ENCODE measurements around the gene NDUFA8.

The NDUFA8 gene

GRCh38 chr9:122115176-122116035 lies 44.2 kb downstream of the NDUFA8 start:
- DNase-seq: no peak
- Mint-ChIP-seq H3K9me3 (no peaks in the 10 kb centered on the region), H3K36me3 (ENCODE audit: low read depth) (no peaks in the 10 kb centered on the region), H3K4me3 (no peak overlapping the region), H3K4me1 (ENCODE audit: low read depth) (no peaks in the 10 kb centered on the region), H3K27me3 (peaks cover 11% of the 10 kb centered on the region), H3K27ac (no peak overlapping the region)

- H3K4me1 Mint-ChIP-seq (ENCODE audit: low read depth): no peaks in the 10 kb centered on the region
- H3K27me3 Mint-ChIP-seq: peaks cover 11% of the 10 kb centered on the region
- H3K4me3 Mint-ChIP-seq: no peak overlapping the region
- no peak overlapping the region for H3K27ac Mint-ChIP-seq
- H3K9me3 Mint-ChIP-seq: no peaks in the 10 kb centered on the region
- no peaks in the 10 kb centered on the region for H3K36me3 Mint-ChIP-seq (ENCODE audit: low read depth)
- DNase-seq: no peak
These were observed 46.0 kb downstream of the NDUFA8 start for GRCh38 chr9:122113574-122113973.

- H3K27ac Mint-ChIP-seq: no peak overlapping the region
- no peaks in the 10 kb centered on the region for H3K36me3 Mint-ChIP-seq (ENCODE audit: low read depth)
- no peak overlapping the region for H3K4me3 Mint-ChIP-seq
- no peaks in the 10 kb centered on the region for H3K9me3 Mint-ChIP-seq
- DNase-seq: no peak
- H3K4me1 Mint-ChIP-seq (ENCODE audit: low read depth): no peaks in the 10 kb centered on the region
- peaks cover 11% of the 10 kb centered on the region for H3K27me3 Mint-ChIP-seq
These were observed 47.3 kb downstream of the NDUFA8 start for GRCh38 chr9:122112238-122112637.

- no peaks in the 10 kb centered on the region for H3K36me3 Mint-ChIP-seq (ENCODE audit: low read depth)
- H3K9me3 Mint-ChIP-seq: no peaks in the 10 kb centered on the region
- DNase-seq: no peak
- no peak overlapping the region for H3K27ac Mint-ChIP-seq
- no peaks in the 10 kb centered on the region for H3K4me1 Mint-ChIP-seq (ENCODE audit: low read depth)
- peaks cover 11% of the 10 kb centered on the region for H3K27me3 Mint-ChIP-seq
- H3K4me3 Mint-ChIP-seq: no peak overlapping the region
These were observed 48.0 kb downstream of the NDUFA8 start for GRCh38 chr9:122111413-122112085.

- H3K27me3 Mint-ChIP-seq: peaks cover 6% of the 10 kb centered on the region
- H3K4me1 Mint-ChIP-seq (ENCODE audit: low read depth): no peaks in the 10 kb centered on the region
These were observed 49.3 kb downstream of the NDUFA8 start for GRCh38 chr9:122110100-122110833.

GRCh38 chr9:122109035-122109813 lies 50.4 kb downstream of the NDUFA8 start:
- Mint-ChIP-seq H3K27me3 (no peaks in the 10 kb centered on the region), H3K36me3 (ENCODE audit: low read depth) (no peaks in the 10 kb centered on the region), H3K9me3 (peaks cover 2% of the 10 kb centered on the region), H3K27ac (no peak overlapping the region), H3K4me1 (ENCODE audit: low read depth) (no peaks in the 10 kb centered on the region), H3K4me3 (no peak overlapping the region)
- no peak for DNase-seq

More at GRCh38 chr9:122110100-122110833, 49.3 kb downstream of the NDUFA8 start:
- Mint-ChIP-seq H3K9me3 (no peaks in the 10 kb centered on the region), H3K36me3 (ENCODE audit: low read depth) (no peaks in the 10 kb centered on the region), H3K27ac (no peak overlapping the region), H3K4me3 (no peak overlapping the region)
- DNase-seq: no peak

GRCh38 chr9:122107291-122107805 lies 52.2 kb downstream of the NDUFA8 start:
- Mint-ChIP-seq H3K27me3 (no peaks in the 10 kb centered on the region), H3K27ac (no peak overlapping the region), H3K9me3 (peaks cover 7% of the 10 kb centered on the region), H3K36me3 (ENCODE audit: low read depth) (no peaks in the 10 kb centered on the region), H3K4me1 (ENCODE audit: low read depth) (no peaks in the 10 kb centered on the region), H3K4me3 (no peak overlapping the region)
- no peak for DNase-seq

GRCh38 chr9:122106576-122106975 lies 53.0 kb downstream of the NDUFA8 start:
- no peaks in the 10 kb centered on the region for H3K4me1 Mint-ChIP-seq (ENCODE audit: low read depth)
- no peaks in the 10 kb centered on the region for H3K36me3 Mint-ChIP-seq (ENCODE audit: low read depth)
- peaks cover 7% of the 10 kb centered on the region for H3K9me3 Mint-ChIP-seq
- no peaks in the 10 kb centered on the region for H3K27me3 Mint-ChIP-seq
- no peak for DNase-seq
- no peak overlapping the region for H3K27ac Mint-ChIP-seq
- H3K4me3 Mint-ChIP-seq: no peak overlapping the region

- H3K4me1 Mint-ChIP-seq (ENCODE audit: low read depth): peaks cover 3% of the 10 kb centered on the region
- no peaks in the 10 kb centered on the region for H3K36me3 Mint-ChIP-seq (ENCODE audit: low read depth)
- H3K27ac Mint-ChIP-seq: no peak overlapping the region
- H3K9me3 Mint-ChIP-seq: peaks cover 7% of the 10 kb centered on the region
- H3K4me3 Mint-ChIP-seq: no peak overlapping the region
- H3K27me3 Mint-ChIP-seq: peaks cover 9% of the 10 kb centered on the region
- DNase-seq: no peak
These were observed 55.6 kb downstream of the NDUFA8 start for GRCh38 chr9:122103985-122104384.

GRCh38 chr9:122102156-122102555 lies 57.4 kb downstream of the NDUFA8 start:
- H3K27ac Mint-ChIP-seq: no peak overlapping the region
- peaks cover 3% of the 10 kb centered on the region for H3K4me1 Mint-ChIP-seq (ENCODE audit: low read depth)
- H3K36me3 Mint-ChIP-seq (ENCODE audit: low read depth): no peaks in the 10 kb centered on the region
- no peak for DNase-seq
- peaks cover 7% of the 10 kb centered on the region for H3K9me3 Mint-ChIP-seq
- H3K4me3 Mint-ChIP-seq: no peak overlapping the region
- peaks cover 9% of the 10 kb centered on the region for H3K27me3 Mint-ChIP-seq

- H3K36me3 Mint-ChIP-seq (ENCODE audit: low read depth): no peaks in the 10 kb centered on the region
- H3K27ac Mint-ChIP-seq: no peak overlapping the region
- H3K4me3 Mint-ChIP-seq: no peak overlapping the region
- peaks cover 3% of the 10 kb centered on the region for H3K4me1 Mint-ChIP-seq (ENCODE audit: low read depth)
- H3K9me3 Mint-ChIP-seq: peaks cover 7% of the 10 kb centered on the region
- peaks cover 13% of the 10 kb centered on the region for H3K27me3 Mint-ChIP-seq
- DNase-seq: no peak
These were observed 58.8 kb downstream of the NDUFA8 start for GRCh38 chr9:122100756-122101155.

- H3K4me1 Mint-ChIP-seq (ENCODE audit: low read depth): peaks cover 12% of the 10 kb centered on the region
- peaks cover 18% of the 10 kb centered on the region for H3K27me3 Mint-ChIP-seq
- DNase-seq: peak; percentile 85
- H3K9me3 Mint-ChIP-seq: peaks cover 6% of the 10 kb centered on the region
- H3K36me3 Mint-ChIP-seq (ENCODE audit: low read depth): no peaks in the 10 kb centered on the region
- H3K4me3 Mint-ChIP-seq: no peak overlapping the region
- H3K27ac Mint-ChIP-seq: no peak overlapping the region
These were observed 60.2 kb downstream of the NDUFA8 start for GRCh38 chr9:122099271-122099869.

- Mint-ChIP-seq H3K36me3 (ENCODE audit: low read depth) (no peaks in the 10 kb centered on the region), H3K27me3 (peaks cover 18% of the 10 kb centered on the region), H3K9me3 (no peaks in the 10 kb centered on the region), H3K4me3 (no peak overlapping the region), H3K27ac (no peak overlapping the region), H3K4me1 (ENCODE audit: low read depth) (peaks cover 19% of the 10 kb centered on the region)
- DNase-seq: no peak
These were observed 61.8 kb downstream of the NDUFA8 start for GRCh38 chr9:122097679-122098315.
